Non-pigmented ciliary epithelial cell (primary cell): ENCODE data around the gene LDLRAD3.
A peak's percentile ranks its signal among the peaks of the same experiment; 100 is the strongest.
"Not testable (repeated sequence)": the region's sequence is repeated elsewhere in the genome, so short reads cannot be mapped to it uniquely, and the experiment has no call there.

Source experiments
- DNase-seq: peaks from one replicate; pipeline ENCODE4 v3.0.0-alpha.2; 2010; ENCODE audit warnings: low read depth

Gene LDLRAD3

DNA sequence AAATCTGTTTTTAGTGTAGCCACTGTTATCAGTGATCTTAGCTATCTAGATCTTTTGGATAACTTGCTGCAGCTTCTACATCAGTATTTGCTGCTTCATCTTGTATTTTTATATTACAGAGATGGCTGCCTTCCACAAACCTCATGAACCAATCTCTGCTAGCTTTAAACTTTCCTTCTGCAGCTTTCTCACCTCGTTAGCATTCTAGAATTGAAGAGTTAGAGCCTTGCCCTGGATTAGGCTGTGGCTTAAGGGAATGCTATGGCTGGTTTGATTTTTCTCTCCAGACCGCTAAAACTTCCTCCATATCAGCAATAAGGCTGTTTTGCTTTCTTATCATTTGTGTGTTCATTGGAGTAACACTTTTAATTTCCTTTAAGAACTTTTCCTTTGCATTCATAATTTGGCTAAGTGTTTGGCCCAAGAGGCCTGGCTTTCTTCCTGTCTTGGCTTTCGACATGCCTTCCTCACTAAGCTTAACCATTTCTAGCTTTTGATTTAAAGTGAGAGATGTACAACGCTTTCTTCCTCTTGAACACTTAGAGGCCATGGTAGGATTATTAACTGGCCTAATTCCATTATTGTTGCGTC is 51.9 kb downstream of the LDLRAD3 start:
- DNase-seq = no peak

DNA sequence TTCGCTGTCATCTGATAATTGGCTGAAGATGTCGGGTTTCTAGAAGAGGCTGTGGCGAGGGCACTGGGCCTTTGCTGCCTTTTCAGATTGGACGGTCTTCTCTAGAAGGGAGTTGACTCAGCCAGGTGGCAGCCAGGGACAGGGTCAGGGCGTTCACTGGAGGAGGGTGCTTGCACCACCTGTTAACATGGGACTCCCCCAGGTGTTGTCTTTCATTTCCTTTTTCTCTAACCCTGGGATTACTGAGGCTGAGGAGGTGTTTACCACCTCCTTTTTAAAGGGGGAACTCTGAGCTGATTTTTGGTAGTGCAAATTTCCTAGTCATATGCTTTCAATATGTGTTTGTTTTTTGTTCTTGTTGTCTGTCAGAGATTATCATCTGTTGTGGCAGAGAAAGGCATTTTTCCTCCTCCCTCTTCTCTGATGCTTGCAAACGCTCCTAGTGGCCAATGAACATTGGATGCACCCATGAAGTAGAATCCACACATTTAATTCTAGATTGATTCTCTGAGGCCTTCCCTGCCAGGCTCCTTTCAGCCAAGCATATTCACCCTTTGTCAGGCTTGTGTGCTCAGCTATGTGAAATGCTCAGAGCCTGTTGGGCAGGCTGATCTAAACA is 54.1 kb downstream of the LDLRAD3 start:
- DNase-seq = no peak

DNA sequence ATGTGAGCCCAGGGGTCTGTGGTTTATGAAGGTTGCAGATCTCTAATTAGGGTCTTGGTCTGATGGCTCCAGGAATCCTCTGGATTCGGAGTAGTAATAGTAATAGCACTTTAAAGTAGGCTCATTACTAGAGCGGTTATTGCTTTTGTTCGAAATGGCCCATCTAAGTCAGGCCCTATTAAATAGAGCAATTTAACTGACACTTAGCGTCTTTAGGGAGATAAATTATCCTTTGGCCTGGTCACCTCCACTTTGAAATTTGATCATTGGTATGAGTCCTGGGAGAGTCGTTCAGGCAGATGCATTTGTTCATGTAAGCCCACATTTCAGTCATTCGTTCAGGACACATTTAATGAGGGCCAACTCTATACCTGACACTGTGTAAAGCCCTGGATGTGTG is 54.8 kb downstream of the LDLRAD3 start:
- DNase-seq = no peak

DNA sequence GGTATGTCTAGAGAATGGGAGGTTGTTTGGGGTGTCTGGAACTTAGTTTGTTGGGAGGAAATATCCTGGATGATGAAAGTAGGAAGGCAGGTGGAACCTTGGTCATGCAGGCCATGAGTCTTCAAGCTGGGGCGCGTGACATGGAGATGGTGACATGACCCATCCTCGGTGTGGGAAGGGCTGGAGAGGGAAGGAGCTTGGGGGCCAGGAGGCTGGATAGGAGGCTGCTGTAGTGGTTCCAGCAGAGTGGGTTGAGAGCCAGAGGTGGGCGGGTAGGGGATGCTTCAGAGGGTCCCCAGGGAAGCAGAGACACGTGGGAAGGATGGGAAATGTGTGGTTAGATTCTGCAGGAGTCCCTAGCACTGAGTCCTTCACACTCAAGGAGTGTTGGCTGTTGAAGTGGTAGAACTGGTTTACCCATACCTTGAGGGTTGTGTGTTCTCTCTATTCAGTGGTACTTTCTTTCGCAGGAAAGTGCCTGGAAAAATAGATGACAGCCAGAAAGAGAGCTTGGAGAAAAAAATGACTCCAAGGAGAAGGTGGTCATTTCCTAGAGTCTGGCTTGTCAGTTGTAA is 56.8 kb downstream of the LDLRAD3 start:
- DNase-seq = no peak

DNA sequence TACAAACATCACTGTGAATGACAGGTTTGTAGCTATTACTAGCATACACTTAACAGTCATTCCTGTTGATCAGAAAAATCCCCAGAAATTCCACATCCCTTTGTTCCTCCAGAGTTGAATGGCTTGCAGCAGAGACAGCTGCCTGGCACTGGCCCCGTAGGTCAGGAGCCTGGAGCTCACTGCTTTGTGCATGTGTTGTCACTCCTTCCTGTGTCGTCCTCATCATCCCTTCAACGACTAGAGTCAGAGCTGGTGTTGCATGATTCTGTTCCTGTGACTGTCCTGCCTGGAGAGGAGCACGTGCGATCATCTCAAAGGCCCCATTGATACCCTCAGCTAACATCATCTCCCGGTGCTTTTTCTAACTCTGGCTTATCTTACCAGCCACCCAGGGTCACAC is 58.3 kb downstream of the LDLRAD3 start:
- DNase-seq = no peak

DNA sequence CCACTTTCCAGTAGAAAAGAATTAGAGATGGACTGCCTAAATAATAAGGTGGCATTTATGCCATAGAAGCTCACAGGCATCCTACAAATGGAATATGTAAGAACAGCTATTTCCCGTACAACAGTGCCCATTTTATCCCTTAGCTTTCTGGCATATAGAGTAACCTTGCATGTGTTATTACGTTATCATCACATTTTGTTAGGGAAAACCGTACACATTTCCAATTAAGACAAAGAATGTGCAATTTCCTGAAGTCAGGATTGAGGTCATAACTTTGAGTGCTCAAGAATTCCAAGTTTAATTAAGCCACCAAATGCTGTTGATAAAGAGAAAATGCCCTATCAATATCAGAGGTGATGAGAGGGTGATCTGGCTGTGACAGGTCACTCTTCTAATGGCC is 58.9 kb downstream of the LDLRAD3 start:
- DNase-seq = no peak

DNA sequence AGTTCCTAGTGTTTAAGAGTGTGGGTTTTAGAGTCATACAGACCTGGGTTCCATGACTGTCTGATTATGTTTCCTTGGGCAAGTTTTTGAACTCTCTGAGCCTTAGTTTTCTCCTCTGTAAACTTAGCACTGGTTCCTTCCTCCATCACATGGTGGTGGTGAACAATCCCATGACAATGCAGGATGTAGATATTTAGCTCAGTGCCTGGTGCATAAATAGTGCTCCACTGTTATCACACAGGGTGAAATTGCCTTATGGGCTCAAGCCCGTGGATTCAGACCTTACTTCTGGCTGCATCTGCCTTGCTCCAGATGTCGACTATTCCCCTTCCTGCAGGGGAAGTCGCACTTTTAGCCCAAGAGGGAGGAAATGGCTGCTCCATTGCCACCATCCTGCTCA is 62.7 kb downstream of the LDLRAD3 start:
- DNase-seq = no peak

DNA sequence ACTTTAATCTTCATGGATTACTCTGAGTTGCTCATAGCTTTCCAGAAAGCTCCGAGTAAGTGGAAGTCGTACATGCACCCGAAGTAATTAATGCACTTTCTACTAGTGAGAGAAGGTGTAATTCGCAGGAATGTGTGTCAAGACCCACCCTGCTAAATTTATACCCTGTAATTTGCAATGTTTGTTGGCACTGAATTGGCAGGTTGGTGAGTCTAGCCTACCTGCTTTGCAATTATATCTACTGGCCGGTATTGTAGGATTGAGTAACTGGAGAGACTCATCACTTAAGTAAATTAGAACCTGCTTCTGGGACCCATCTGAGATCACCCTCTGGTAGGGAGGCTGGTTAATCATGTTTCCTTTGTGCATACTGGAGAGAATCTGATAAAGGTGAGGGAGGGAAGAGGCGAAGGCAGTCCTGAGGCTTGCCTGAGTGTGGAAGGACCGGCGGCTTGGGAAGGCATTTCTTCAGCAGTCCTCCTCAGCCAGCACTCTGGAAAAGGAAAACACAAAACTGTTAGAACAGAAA is 63.3 kb downstream of the LDLRAD3 start:
- DNase-seq = no peak

DNA sequence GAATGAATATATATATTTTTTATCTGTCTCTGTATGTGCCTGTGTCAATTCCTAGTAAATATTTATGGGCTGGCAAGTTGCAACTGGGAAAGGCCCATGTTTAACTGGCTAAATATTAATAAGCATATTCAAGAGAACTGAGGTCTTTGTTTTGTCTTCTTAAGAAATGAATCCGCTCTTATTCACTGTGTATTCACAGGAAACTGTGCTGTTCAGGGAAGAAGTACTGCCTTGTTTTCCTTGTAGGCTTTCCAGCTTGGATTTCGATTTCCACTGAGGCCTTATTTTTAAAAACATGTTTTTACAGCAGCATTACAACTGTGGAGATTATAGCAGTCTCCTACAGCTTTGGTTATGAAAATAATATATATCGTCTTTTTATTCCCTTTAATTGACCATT is 64.7 kb downstream of the LDLRAD3 start:
- DNase-seq = no peak

DNA sequence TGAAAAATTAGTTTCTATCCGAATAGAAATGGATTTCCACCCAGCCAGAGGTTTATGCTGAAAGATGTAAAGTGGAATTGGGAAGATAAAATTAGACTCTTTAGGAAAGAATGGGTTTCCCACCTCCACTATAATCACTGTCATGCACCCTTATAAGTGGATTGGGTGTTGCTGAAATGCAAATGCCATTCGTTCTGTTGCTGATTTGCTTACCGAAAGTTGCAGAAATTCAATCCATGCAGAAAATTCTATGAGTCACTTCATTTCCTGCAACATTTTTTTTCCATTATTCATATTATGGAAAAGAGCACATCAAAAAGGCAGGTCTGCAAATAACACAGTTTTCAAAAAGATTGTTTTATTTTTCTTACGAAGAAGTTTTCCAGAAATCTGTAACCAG is 65.6 kb downstream of the LDLRAD3 start:
- DNase-seq = peak; percentile 40

DNA sequence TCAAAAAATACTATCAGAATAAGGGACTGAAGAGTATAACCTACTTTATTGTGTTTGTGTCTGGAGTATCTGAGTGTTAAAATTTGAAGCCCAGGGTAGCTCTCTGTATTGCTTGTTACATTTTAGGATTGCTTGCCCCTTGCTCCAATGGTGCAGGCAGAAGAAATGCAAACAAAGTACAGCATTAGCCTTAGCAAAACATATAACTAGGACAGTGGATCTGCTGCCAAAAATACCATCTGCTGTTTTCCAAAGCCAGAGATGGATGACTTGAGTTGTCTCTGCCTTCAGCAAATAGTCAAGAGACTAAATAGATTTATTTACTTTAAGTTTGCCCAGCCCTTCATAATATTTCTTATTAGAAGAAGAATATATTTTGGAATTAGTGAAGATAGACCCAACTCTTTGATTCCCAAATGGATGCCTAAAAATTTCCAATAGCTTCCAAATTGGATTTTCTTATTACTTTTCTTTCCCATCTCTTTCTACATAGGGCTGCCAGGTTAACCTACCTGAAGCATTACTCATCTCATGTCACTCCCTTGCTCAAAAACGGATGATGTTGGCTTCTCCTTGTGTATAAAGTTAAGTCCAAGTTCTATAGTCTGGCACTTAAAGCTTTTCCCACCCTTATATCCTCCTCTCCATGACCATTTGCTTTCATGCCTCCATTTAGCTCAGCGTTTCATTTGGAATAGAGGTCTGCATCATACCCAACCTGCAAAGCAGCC is 66.3 kb downstream of the LDLRAD3 start:
- DNase-seq = no peak

DNA sequence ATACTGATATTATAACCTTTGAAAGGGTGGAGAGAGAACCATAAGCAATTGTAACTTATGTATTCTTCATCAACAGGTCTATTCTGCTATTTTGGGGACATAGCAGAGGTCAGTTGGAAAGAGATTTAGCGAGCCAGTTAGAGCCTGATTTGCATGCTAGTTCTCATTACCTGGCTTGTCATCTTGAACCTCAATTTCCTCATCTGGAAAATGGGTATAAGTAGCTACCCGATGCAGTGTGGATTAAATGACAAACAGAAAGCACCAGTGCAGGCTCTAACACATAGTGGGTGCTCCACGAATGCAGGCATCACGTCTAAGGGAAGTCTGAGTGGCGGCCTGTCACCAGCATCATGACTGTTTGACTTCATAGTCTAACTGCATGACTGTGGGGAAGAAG is 67.7 kb downstream of the LDLRAD3 start:
- DNase-seq = no peak

DNA sequence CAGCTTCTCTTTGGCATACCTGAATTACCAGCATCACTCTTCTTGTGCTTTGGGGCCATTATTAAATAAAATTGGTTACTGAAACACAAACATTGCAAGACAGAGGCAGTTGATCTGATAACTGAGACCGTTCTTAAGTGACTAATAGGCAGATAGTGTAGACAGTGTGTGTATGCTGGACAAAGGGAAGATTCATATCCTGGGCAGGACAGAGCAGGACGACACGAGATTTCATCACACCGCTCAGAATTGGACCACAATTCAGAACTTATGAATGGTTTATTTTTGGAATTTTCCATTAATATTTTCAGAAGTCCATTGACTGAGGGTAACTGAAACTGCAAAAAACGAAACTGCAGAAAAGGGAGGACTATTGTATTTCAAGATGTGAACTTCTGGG is 68.6 kb downstream of the LDLRAD3 start:
- DNase-seq = no peak

DNA sequence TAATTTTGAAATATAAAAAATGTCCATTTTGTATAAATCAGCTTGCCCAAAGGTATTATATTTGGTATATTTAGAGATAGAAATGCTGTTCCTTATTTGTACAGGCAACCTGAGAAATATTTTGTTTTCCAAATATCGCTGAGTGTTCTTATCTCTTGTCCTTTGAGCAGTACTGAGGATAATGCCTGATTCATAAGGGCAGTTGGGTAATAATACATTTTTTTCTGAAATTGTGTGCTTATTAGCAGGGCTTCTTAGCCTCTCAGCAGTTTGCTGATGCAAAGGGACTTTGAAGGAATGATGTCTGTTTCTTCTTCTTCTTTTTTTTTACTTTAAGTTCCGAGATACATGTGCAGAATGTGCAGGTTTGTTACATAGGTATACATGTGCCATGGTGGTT is 69.1 kb downstream of the LDLRAD3 start:
- no peak for DNase-seq

DNA sequence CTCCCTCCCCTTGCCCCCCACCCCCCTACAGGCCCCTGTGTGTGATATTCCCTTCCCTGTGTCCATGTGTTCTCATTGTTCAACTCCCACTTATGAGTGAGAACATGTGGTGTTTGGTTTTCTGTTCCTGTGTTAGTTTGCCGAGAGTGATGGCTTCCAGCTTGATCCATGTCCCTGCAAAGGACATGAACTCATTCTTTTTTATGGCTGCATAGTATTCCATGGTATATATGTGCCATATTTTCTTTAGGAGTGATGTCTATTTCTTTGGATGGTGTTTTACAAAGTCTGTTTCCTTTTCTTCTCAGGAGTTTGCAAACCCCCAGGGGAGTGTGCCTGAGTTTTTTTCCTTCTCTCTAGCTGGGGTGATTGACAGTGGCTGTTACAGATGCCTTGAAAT is 69.6 kb downstream of the LDLRAD3 start:
- DNase-seq = not testable (repeated sequence)

DNA sequence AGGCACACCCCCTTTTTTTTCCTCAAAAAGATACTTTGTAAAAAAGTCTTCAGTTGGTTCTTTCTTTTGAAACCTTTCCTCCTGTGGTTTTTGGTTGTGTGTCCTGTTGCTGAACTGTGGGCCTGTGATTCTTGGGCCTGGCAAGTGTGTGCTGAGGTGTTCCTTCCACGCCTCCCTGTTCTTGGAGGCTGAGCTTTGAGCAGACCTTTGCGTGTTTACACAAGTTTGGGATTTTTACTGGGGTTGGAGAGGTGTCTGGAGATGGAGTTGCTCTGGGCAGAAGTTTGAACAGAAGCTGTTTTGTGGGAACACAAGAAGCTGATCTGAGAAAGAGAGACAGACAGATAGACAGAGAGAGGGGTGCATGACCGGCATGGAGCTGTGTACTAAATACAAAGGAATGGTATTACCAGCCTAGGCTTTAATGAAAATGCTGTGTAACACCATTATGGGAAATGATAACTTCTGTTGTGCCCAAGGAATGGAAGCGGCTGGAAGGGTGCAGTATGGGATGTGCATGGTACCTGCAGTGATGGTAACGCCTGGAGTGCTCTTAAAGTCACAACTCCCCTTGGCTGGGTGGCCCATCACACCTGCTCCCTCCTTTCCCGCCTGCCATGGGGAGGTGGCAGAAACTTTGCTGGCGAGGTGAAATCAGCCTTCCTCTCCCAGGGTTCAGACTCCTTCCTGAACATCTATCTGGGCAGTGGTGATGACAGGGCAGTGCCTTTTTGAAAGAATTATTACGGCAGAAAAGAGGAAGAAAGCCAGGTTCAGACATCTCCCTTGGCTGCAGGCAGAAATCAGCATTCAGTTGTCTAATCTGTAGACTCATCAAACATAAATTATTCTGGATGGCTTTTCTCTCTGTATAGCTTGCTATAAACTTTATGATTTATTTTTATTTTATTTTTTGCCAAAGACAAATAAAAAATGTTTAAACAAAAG is 70.4 kb downstream of the LDLRAD3 start:
- no peak for DNase-seq

DNA sequence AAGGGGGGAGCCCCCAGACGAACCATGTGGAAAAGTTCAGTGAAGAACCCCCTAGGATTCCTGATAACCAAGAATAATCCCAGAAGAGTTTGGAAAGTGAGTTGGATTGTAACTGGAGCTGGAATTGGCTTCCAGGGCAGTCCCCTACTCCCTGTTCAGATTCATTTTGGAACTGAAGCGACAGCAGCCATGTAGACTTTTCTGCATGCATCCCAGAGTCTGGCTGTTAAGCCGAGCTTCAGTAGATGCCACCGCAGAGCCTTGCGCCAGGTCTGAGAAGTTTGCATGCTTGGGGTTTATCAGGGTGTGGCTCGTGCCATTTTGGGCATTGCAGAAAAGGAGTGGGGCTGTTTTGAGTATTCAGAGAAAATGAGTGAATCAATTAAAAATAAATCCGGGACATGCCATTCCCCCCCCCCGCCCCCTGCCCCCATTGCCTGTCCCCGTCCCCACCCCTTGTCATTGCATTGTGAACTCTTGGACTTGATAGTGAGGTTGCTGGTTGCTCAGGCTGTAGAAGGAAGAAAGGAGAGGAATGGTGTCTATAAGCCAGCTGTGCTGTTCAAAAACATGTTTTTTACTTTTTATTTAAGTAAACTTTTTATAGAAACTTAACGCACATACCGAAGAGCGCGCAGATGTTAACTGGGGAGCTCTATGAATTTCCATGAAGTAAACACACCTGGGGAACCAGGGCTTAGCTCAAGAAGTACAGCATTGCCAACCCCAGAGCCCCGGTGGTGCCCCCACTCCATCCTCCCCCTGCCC is 71.2 kb downstream of the LDLRAD3 start:
- no peak for DNase-seq

DNA sequence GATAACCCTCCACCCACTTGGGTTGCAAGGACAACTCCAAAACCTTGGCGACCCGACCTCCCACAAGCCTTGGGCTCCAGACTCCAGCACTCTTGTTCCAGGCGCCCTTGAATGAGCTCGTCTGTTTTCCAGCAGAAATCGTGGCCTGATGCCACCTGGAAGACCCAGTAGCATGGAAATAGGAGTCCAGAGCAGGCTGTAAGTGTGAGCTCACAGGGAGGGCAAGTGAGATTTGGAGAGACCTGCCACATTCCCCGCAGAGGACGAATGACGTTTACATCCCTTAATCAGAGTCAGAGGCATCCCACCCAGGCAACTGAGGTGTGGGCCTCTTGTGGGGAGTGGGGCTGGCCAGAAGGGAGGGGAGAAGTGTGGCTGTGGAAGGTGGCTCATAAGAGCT is 71.9 kb downstream of the LDLRAD3 start:
- DNase-seq = no peak

DNA sequence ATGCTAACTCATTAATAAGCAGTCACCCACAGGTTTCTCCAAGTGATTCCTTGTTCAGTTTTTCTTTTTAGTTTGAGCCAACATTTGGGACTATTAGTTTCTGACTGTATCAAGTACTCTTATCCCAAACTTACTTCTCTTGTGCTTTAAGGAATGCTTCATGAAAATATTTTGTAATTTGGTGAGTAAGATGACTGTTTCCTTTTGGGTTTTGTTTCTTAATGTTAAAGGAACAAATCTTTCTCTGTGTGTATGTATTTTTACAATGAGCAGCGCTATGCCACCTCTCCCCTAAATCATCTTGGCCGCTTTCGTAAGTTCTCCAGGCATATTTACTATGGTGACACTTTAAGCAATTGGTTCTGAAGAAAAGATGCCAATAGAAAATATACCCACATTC is 72.4 kb downstream of the LDLRAD3 start:
- no peak for DNase-seq

DNA sequence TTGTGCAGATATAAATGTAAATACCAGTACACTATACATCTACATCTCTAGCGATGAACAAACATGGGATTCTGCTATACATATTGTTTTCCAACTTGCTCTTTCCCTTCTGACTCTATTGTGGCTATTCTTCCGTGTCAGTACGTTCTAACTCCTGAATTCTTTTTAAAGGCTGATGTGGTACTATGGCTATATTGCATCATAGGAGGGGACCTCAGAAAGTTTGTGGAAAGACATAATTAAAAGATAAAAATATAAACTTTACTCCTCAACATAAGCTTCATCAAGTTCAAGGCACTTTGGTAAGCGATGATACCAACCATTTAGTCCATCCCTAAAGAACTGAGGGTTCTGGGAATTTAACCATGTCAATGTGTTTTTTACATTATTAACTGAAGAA is 72.8 kb downstream of the LDLRAD3 start:
- DNase-seq = no peak

DNA sequence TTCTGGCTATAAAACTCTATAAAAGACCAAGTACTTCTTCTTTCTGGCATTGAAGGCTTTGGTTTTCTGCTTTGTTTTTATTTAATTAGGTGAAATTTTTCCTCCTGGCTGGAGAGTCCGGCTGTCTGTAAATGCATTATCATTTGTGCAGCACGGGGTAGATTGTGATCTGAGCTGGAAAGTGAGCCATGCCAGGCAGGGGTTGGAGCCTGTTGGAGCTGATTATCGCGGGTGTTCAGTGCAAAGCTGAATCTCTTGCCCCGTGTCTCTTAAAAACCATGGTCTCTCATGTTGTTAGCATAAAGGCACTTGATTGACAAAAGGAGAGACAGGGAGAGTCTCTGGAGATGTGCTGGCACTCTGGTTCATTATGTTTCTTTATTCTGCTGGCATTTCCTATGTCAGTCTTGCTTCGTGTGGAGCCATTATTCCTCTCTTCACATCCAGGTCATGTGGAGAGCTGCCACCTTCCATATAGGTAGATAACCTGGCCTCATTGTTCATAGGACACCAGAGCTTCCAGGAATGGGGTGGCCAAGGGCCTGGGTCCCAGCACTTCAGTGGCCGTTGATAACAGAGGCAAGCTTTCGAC is 75.2 kb downstream of the LDLRAD3 start:
- DNase-seq = no peak
